CD1c-positive myeloid dendritic cell (primary cell): ENCODE measurements around the gene EPHA6.

ENCODE experiments used
- DNase-seq: peaks from one replicate; pipeline ENCODE4 v3.0.0-alpha.2; 2016; ENCODE audit errors: extremely low spot score

The EPHA6 gene

DNA sequence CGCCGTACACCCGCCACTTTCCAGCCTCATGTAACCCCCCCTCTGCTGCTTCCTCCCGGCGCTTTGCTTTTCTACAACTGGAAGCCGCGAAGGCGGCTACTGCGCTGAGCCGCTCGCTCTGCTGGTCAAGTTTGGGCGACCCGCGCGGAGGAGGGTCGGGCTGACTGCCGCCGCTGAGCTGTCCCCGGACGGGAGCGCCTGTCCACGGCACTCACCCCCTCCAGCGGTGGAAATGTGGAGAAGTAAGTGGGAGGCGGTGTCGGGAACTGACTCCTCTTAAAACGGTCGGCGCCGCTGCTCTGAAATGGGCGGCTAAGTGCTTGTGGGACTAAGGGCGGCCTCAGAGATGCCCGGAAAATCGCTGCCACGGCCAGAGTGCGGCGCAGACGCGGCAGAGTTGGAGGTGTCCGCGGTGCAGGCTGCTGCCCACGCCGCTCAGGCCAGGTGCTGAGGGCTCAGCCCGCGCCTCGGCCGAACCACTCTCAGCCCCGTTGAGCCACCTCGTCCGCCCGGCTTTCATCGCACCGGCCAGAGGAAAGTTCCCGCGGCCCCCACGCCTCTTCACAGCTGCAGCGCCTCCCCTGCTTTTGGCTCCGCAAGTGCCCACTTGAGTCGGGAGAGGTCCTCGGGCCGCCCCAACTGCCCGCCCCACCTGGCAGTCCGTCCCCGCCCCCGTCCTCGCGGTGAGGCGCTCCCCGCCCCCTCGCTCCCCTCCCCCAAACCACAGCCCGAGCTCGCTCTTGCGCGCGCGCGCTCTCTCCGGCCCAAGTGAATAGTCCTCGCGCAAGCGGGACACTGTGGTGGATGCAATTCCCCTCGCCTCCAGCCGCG lies at the start of gene EPHA6:
EPHA6 (plus strand) TSS at position 775 of the 831 bp plus-strand sequence.
- peak; percentile 3 for DNase-seq

DNA sequence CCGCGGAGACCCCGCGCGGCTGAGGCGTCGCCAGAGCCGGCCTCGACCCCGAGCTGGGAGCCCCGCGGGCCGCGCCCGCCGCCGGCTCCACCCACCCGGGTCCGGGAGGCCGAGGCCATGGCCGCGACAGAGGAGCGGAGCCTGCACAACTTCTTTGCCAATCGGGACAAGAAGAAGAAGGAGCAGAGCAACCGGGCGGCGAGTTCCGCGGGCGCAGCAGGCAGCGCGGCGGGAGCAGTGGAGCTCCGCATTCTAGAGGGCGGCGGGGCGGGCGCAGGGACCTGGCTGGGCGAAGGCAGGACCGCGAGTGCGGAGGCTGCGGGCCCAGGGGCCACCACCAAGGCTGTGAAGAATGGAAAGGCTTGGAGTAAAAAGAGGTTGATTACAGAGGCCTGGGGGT lies 37.6 kb upstream of the EPHA6 start:
- no peak for DNase-seq

- no peak for DNase-seq
These were observed 34.6 kb upstream of the EPHA6 start for GRCh38 chr3:96779810-96780209.

DNA sequence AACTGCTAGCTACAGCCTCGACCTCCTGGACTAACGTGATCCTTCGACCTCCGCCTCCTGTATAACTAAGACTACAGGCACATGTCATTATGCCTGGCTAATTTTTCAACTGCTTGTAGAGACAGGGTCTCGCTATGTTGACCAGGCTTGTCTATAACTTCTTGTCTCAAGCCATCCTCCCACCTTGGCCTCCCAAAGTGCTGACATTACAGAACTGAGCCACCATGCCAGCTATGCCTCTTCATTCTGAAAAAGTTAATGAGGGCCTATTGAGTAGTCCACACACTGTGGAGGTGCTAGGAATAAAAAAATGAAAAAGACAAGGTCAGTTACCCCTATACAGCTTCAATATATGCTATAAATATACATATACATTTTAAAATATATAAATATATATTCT lies 18.3 kb upstream of the EPHA6 start:
- no peak for DNase-seq

DNA sequence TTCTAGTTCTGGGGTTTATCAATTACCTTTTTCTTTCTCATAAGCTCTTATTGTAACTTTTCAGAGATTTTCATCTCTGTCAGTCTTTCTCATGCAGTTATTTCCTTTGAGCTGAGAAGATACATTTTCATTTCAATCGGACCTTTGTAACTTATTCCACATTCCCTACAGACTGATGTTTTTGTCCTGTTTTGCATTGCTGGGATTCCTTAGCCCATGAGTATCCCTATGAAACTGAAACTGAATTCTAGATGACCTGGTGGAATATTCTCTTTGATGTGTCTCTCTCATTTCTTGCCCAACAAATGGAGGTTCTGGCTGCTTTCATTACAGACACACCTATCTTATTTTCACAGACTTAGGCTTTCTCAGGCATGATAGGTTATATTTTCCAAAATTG lies 10.5 kb upstream of the EPHA6 start:
- no peak for DNase-seq

GRCh38 chr3:96806341-96806740 lies 8.1 kb upstream of the EPHA6 start:
- DNase-seq: no peak

DNA sequence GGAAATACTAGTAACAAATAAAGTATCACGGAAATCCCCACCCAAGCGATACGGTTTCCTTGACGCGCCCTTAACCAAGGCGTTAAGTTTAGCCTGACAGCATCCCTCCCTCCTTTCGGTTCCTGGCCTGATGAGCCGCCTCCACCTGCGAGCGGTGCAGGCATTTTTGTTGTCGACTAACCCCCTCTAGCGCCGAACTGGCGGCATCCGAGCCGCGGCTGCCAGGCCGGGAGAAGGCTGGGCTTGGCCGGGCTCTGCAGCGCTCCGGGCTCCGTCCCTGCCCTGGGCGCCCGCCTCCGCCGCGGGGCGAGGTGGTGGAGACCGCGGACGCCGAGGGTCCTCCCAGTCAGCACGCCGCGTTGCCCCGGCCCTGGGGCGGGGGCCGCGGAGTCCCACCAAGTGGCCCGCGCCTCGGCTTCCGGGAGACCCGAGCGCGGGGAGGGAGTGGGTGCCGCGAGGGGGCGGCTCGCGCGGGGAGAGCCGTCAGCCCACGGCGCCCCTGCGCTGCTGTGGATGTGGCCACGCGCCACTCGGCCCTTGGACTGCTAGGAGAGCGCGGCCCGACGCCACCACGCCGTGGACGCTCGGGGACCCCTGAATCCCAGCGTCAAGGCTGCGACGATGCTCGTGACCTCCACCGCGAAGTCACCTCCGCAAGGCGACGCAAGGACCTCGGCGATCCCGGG lies 1.1 kb upstream of the EPHA6 start:
- no peak for DNase-seq

GRCh38 chr3:96814651-96815567 lies 515 bp downstream of the EPHA6 start:
- no peak for DNase-seq

GRCh38 chr3:96831175-96831574 lies 16.8 kb downstream of the EPHA6 start:
- DNase-seq: no peak

GRCh38 chr3:96833301-96833700 lies 18.9 kb downstream of the EPHA6 start:
- no peak for DNase-seq

- no peak for DNase-seq
These were observed 21.9 kb downstream of the EPHA6 start for GRCh38 chr3:96836153-96836915.

DNA sequence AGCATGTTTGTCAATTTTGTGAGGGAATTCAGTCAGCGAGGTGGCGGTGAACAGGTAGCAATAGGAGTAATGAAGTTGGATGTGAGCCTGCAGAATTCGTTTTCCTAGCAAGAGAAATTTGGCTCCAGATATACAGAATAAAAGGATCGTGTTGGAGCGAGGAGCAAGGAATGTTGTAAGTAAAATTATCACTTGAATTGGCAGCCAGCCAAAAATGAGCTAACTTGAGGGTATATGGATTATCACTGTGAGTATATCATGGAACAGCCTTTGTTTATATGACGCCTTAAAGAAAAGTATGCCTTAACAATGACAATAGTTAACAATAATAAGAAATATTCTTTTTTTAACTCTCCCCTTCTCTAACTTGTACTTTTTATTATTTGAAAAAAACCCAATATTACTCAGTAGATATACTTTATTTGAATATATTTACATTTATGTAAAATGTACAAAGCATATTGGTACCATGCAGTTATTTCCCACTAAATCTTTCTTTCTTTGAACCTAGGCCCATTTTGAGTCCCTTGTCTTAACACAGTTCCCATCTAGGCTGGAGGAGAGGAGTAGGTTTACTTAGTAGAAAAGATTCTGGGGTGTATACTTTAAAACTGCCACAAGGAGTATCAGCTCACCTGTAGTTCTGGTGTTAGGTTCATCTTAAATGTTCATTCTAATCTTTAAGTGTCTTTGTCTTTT lies 29.3 kb downstream of the EPHA6 start:
- no peak for DNase-seq

DNA sequence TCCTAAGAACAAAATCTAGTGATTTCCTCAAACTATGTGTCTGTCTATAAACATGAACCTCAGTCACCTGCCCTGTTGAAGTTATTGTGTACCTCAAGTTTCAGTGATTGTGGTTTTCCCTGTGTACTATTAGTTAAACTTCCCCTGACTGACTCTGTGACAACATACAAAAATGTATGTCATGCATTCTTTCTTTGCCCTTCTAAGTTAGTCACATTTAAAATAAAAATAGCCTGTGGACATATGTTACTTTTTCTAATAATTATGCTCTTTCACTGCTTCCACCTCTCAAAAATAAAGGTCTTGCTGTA lies 29.8 kb downstream of the EPHA6 start:
- DNase-seq: no peak

GRCh38 chr3:96852849-96853248 lies 38.5 kb downstream of the EPHA6 start:
- DNase-seq: no peak

DNA sequence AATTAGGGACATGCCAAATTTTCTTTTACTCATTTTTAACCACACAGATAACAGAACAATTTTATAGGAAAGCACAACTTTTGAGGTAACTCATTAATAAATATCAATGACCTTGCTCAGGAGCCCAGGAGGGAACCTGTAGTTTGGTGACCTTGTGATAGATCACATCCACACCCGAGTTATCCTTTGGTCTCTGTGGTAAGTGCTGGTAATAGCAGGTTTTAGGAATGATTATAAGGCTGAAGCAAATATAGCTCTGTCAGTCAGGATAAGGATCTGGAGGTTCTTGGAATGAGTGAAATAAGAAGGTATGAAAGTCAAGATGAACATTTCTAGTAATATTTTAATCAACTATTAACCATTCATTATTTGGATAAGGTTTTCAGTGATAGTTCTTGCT lies 46.5 kb downstream of the EPHA6 start:
- DNase-seq: no peak

- no peak for DNase-seq
These were observed 48.8 kb downstream of the EPHA6 start for GRCh38 chr3:96863129-96863740.

- DNase-seq: no peak
These were observed 51.2 kb downstream of the EPHA6 start for GRCh38 chr3:96865605-96866004.

DNA sequence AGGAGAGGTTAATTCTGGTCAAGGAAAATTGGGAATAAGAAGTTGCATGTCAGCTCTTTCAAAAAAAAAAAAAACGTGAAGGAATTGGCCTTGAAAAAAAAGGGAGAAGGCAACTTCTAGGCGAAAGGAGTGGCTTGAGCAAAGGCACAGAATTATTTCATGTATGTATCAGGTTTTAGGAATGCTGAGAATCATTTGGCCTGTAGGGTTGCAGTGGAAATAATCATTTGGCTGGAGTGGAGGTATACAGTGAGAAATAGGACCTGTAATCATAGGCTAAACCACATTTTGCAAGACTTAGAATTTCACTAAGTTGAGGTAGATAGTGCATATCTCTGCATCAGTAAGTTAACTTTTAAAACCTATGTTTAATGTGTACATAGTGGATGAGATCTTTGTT lies 54.9 kb downstream of the EPHA6 start:
- no peak for DNase-seq

DNA sequence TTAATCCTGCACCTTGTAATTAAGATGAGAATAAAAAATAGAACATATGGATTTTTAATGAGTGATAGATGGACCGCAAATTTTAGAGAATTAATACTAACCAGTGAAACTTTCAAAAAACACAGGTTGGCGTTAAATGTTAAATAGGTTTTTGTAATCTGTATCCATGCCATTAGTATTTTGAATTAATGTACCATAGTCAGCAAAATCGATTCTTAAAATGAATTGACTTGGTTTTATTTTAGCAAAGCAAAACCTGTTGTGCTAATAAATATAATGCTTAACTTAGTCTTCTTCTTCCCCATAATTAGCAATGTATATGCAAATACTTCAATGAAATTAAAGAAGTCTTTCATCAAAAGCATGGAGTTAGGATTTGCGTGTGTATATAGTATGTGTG lies 63.1 kb downstream of the EPHA6 start:
- no peak for DNase-seq

DNA sequence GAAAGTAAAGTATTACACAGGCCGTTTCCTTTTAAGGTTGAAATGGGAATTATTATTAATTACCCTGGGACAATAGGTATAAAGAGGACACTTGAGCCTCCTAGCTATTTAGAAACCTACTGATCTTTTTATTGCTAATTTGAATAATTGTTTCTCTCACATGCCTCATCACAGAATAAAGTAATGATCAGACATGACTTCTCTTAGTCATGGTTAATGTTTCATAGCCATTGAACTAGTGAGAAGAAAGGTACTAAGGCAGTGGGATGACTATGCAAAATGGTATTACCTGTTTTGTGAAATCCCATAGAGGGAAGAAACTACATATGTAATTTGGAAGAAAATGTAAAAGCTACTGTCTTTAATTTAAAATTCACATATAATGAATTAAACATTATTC lies 85.6 kb downstream of the EPHA6 start:
- no peak for DNase-seq

GRCh38 chr3:96900566-96900965 lies 86.2 kb downstream of the EPHA6 start:
- no peak for DNase-seq
